HUES6 (cell line): ENCODE results near the gene TPK1.
A peak's percentile ranks its signal among the peaks of the same experiment; 100 is the strongest.

Source experiments
- H3K27ac ChIP-seq: 2 replicates; pipeline ENCODE4 v1.7.0; 2013; ENCODE audit warnings: low read depth, mild to moderate bottlenecking, low read length, inconsistent platforms
- H3K27me3 ChIP-seq: 2 replicates; pipeline ENCODE4 v1.6.1; 2013; ENCODE audit warnings: low read length; ENCODE audit not compliant: control insufficient read depth, insufficient read depth
- H3K36me3 ChIP-seq: 2 replicates; pipeline ENCODE4 v1.6.1; 2013; ENCODE audit warnings: low read length; ENCODE audit not compliant: control insufficient read depth, insufficient read depth
- H3K4me1 ChIP-seq: 2 replicates; pipeline ENCODE4 v1.6.1; 2013; ENCODE audit warnings: low read length; ENCODE audit not compliant: control insufficient read depth, insufficient read depth
- H3K4me3 ChIP-seq: 2 replicates; pipeline ENCODE4 v1.5.1; 2013; ENCODE audit warnings: low read depth, low read length
- H3K9ac ChIP-seq: one replicate; pipeline ENCODE4 v1.6.1; 2013; ENCODE audit warnings: mild to moderate bottlenecking, low read length
- H3K9me3 ChIP-seq: 2 replicates; pipeline ENCODE4 v1.6.1; 2013; ENCODE audit warnings: low read depth, low read length; ENCODE audit not compliant: control insufficient read depth, insufficient read depth

Gene TPK1

GRCh38 chr7:144854839-144855424 lies 19.1 kb upstream of the TPK1 start:
- Histone ChIP-seq H3K27me3 (no peaks in the 10 kb centered on the region), H3K36me3 (no peaks in the 10 kb centered on the region), H3K27ac (no peak overlapping the region), H3K4me1 (no peaks in the 10 kb centered on the region), H3K9ac (no peak overlapping the region), H3K9me3 (no peaks in the 10 kb centered on the region), H3K4me3 (no peak overlapping the region)

GRCh38 chr7:144853542-144853941 lies 17.7 kb upstream of the TPK1 start:
- no peaks in the 10 kb centered on the region for H3K27me3 ChIP-seq
- H3K36me3 ChIP-seq, result no peaks in the 10 kb centered on the region
- no peak overlapping the region for H3K27ac ChIP-seq
- H3K9me3 ChIP-seq, result no peaks in the 10 kb centered on the region
- no peaks in the 10 kb centered on the region for H3K4me1 ChIP-seq
- H3K9ac ChIP-seq, result no peak overlapping the region
- no peak overlapping the region for H3K4me3 ChIP-seq

GRCh38 chr7:144848078-144848477 lies 12.2 kb upstream of the TPK1 start:
- Histone ChIP-seq H3K4me1 (no peaks in the 10 kb centered on the region), H3K27ac (no peak overlapping the region), H3K9ac (no peak overlapping the region), H3K9me3 (no peaks in the 10 kb centered on the region), H3K27me3 (no peaks in the 10 kb centered on the region), H3K36me3 (no peaks in the 10 kb centered on the region), H3K4me3 (no peak overlapping the region)

- Histone ChIP-seq H3K27me3 (no peaks in the 10 kb centered on the region), H3K4me3 (no peak overlapping the region)
These were observed 6.6 kb upstream of the TPK1 start for GRCh38 chr7:144842377-144842851.

GRCh38 chr7:144836545-144836842 lies 641 bp upstream of the TPK1 start:
- H3K4me1 ChIP-seq, result no peaks in the 10 kb centered on the region
- H3K36me3 ChIP-seq, result no peaks in the 10 kb centered on the region
- peak overlapping the region; percentile 75 for H3K4me3 ChIP-seq
- H3K27me3 ChIP-seq, result no peaks in the 10 kb centered on the region
- H3K9ac ChIP-seq, result peak overlapping the region; percentile 61
- no peaks in the 10 kb centered on the region for H3K9me3 ChIP-seq
- no peak overlapping the region for H3K27ac ChIP-seq

More at GRCh38 chr7:144842377-144842851, 6.6 kb upstream of the TPK1 start:
- no peaks in the 10 kb centered on the region for H3K9me3 ChIP-seq
- H3K4me1 ChIP-seq, result peaks cover 9% of the 10 kb centered on the region
- no peak overlapping the region for H3K27ac ChIP-seq
- no peaks in the 10 kb centered on the region for H3K36me3 ChIP-seq
- H3K9ac ChIP-seq, result peak overlapping the region; percentile 16

GRCh38 chr7:144835155-144835611 lies 670 bp downstream of the TPK1 start:
- no peaks in the 10 kb centered on the region for H3K36me3 ChIP-seq
- peak overlapping the region; percentile 86 for H3K9ac ChIP-seq
- H3K9me3 ChIP-seq, result no peaks in the 10 kb centered on the region; the same call in 1 of the 2 replicates
- no peaks in the 10 kb centered on the region for H3K4me1 ChIP-seq
- H3K4me3 ChIP-seq, result peak overlapping the region; percentile 75
- H3K27ac ChIP-seq, result peak overlapping the region; percentile 60; the same call in 1 of the 2 replicates
- no peaks in the 10 kb centered on the region for H3K27me3 ChIP-seq

GRCh38 chr7:144834641-144835144 lies 1.2 kb downstream of the TPK1 start:
- Histone ChIP-seq H3K9ac (peak overlapping the region; percentile 86), H3K27me3 (no peaks in the 10 kb centered on the region), H3K4me1 (no peaks in the 10 kb centered on the region), H3K27ac (no peak overlapping the region), H3K4me3 (peak overlapping the region; percentile 75), H3K9me3 (no peaks in the 10 kb centered on the region; the same call in 1 of the 2 replicates), H3K36me3 (no peaks in the 10 kb centered on the region)

- Histone ChIP-seq H3K36me3 (no peaks in the 10 kb centered on the region), H3K9me3 (no peaks in the 10 kb centered on the region; the same call in 1 of the 2 replicates), H3K4me1 (no peaks in the 10 kb centered on the region), H3K4me3 (no peak overlapping the region), H3K27me3 (no peaks in the 10 kb centered on the region), H3K9ac (no peak overlapping the region), H3K27ac (no peak overlapping the region)
These were observed 5.0 kb downstream of the TPK1 start for GRCh38 chr7:144830811-144831210.

- Histone ChIP-seq H3K9ac (no peak overlapping the region), H3K4me3 (no peak overlapping the region), H3K27me3 (no peaks in the 10 kb centered on the region), H3K9me3 (no peaks in the 10 kb centered on the region; the same call in 1 of the 2 replicates), H3K36me3 (no peaks in the 10 kb centered on the region), H3K27ac (no peak overlapping the region), H3K4me1 (no peaks in the 10 kb centered on the region)
These were observed 5.6 kb downstream of the TPK1 start for GRCh38 chr7:144830024-144830785.

- no peak overlapping the region for H3K9ac ChIP-seq
- H3K9me3 ChIP-seq, result no peaks in the 10 kb centered on the region; the same call in 1 of the 2 replicates
- no peak overlapping the region for H3K4me3 ChIP-seq
- H3K27ac ChIP-seq, result no peak overlapping the region; the same call in 1 of the 2 replicates
- H3K4me1 ChIP-seq, result no peaks in the 10 kb centered on the region
- H3K27me3 ChIP-seq, result no peaks in the 10 kb centered on the region
- no peaks in the 10 kb centered on the region for H3K36me3 ChIP-seq
These were observed 8.2 kb downstream of the TPK1 start for GRCh38 chr7:144827621-144828020.

GRCh38 chr7:144826208-144826607 lies 9.6 kb downstream of the TPK1 start:
- Histone ChIP-seq H3K9ac (no peak overlapping the region), H3K27ac (no peak overlapping the region), H3K4me3 (no peak overlapping the region), H3K4me1 (no peaks in the 10 kb centered on the region), H3K27me3 (no peaks in the 10 kb centered on the region), H3K36me3 (no peaks in the 10 kb centered on the region), H3K9me3 (no peaks in the 10 kb centered on the region; the same call in 1 of the 2 replicates)
